ACHN (cell line): ENCODE data around the gene DLG2.

Source experiments
- DNase-seq: peaks from one replicate; pipeline ENCODE4 v3.0.0-alpha.2; 2015
- in situ Hi-C: cut with HindIII; loops from 2 replicates; pipeline ENCODE4 v1.10.0; 2017; ENCODE audit warnings: low sequenced_read_pairs, low pct_ligation_motif_present, low pct_unique_long_range_greater_than_20kb

The DLG2 gene

GRCh38 chr11:84003181-84003580 is 1624.0 kb downstream of the DLG2 start:
- DNase-seq = no peak
- in situ Hi-C loops = no loop called here

DNA sequence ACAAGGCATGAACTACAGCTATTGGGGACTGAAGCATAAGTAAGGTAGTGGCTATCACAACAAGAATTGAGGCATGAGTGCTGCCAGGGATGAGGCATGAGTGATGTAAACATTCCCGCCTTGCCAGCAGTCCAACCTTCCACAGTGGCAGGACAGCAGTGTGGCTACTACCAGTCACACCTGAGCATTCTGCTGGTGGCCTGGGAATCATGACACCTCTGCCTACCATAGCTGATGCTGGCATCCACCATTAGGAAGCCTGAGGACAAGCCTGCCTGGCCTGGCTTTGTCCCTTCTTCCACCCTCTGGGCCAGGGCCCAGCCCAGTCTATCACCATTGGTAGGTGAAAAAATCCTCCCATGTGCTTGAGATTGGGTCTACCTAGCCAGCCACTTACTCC is 1628.2 kb downstream of the DLG2 start:
- no peak for DNase-seq
- in situ Hi-C loops = no loop called here

DNA sequence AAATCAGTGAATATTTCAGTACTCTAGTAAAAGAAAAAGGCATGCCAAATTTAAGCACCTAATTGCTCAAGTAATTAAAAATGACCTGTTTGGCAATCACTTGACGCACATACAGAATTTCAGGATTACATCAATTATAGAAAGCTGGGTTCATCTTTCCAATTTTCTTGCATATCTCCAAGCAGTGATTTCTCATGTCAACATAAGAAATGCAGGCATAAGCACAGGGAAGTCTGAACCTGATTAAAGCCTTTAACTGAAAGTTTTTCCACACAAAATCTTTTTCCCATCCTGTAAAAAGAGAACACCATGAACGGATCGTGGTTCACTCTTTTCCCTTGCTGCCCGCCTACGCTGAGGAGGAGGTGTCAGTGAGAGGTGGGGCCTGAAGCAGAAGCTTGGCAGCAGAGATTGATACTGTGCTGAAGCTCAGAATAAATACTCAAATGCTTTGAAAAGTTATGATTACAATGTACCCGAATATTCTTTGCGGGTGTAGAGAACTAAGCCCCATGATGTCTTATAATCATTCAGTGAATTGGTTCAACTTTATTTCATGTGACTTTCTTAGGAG is 1636.9 kb downstream of the DLG2 start:
- in situ Hi-C loops = no loop called here
- no peak for DNase-seq

GRCh38 chr11:83982825-83983224 is 1644.3 kb downstream of the DLG2 start:
- no peak for DNase-seq
- in situ Hi-C loops = no loop called here

GRCh38 chr11:83979593-83979992 is 1647.6 kb downstream of the DLG2 start:
- no peak for DNase-seq
- in situ Hi-C loops = no loop called here

GRCh38 chr11:83978942-83979341 is 1648.2 kb downstream of the DLG2 start:
- in situ Hi-C loops = no loop called here
- no peak for DNase-seq

DNA sequence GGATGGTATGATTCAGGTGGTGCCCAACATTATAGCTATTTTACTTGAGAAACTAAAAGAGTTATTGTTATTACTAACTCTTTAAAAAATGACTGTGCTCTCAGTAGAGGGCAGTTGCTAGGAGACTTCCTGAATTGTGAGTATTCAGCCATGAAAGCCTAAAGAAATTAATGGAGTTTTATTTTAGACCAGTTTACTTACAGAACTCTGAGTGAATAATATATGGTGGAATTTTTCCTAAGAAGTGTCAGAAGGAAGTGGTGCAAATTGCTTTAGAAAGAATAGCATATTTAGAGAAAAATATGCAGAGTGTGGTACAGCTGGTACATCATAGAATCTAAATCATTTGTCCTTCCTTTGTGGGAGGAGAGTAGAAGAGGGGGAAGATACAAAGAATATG is 1651.1 kb downstream of the DLG2 start:
- DNase-seq = no peak
- in situ Hi-C loops = no loop called here

GRCh38 chr11:83972536-83972935 is 1654.6 kb downstream of the DLG2 start:
- in situ Hi-C loops = no loop called here
- DNase-seq = no peak

- in situ Hi-C loops = no loop called here
Measured at GRCh38 chr11:83971063-83971462, 1656.1 kb downstream of the DLG2 start.

DNA sequence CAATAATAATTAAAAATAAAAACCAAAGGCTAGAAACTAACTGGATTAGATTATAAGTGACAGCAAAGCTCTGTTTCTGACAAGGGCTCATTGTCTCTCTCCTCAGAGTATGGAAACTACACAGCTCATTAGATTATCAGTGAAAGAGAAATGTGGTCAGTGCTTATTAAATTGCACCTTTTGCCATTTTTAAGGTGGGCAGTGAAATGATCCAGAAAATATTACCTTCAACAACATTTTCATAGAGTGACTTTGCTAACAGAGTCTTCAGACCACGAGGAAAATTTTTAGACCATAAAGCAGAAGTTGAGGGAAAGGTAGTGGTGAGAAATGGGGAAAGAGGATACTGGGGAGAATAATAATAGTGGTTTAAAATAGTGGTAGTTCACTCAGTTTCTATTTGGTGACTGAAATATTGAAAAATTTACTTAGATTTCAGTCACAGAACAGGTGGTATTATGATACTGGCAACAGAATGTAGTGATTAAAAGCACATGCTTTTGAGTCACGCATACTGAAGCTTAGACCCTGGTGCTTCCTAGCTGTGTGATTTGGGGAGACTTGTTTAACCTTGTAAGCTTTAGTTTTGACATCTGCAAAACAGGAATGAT is 1657.0 kb downstream of the DLG2 start:
- DNase-seq = no peak
- in situ Hi-C loops = no loop called here

More at GRCh38 chr11:83971063-83971462, 1656.1 kb downstream of the DLG2 start:
- DNase-seq = no peak

DNA sequence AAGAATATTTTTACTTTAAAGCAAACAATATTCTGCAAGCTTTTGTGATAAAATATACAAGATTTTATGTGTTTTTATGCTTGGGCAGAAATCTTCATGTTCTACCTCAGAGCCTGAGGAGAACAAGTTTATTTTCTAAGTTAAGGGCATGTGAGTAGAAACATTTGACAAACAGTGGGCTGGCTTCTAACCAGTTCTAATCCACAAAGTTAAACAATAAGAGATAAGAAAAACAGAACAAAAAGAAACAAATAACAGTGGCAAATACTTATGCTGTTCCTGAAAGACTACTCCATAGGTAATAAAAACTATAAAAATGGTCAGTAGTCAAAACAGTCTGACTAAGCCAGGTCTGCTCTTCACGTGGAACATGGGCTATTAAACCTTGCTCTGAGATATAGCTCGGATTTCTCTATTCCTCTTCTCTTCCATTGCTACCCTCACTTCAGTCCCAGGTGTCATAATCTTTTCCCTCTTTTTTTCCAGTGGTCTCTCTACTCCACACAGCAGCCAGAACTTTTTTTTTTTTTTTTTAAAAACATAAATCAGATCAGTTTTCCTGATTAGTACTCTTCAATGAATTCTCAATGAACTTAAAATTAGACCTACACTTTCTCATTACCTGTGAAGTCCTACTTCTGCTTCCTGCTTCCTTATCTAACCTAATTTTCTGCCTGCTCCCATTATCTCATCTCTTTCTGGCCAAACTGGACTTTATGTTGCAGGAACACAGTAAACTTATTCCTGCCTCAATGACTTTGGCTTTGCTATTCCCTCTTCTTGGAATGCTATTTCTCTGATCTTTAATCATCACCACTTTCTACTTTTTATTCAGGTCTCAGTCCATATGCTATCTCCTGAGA is 1669.9 kb downstream of the DLG2 start:
- DNase-seq = no peak
- in situ Hi-C loops = no loop called here

DNA sequence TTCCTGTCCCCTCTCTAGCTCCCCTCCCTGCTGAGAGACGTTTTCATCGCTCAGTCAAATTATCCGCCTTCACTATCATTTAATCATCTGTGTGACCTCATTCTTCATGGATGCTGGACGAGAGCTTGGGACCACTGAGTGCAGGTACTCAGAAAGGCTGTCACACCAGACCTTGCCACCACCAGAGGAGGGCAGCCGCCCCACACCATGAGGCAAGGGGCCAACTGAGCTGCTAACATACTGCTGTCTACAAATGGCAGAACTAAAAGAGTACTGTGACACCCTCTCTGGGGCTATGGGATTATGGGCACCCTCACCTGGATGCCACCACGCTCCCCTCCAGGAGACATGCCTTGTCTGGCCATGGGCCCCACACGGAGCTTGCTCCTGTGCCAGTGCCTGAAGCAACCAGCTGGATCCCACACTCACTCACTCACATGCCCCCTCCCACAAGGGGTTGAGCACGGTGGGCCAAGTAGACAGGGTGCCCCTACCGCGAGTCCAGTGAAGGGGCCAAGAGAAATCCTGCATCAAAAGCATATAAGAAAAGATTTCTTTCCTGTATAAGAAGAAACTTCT is 1670.9 kb downstream of the DLG2 start:
- no peak for DNase-seq
- in situ Hi-C loops = no loop called here

- in situ Hi-C loops = no loop called here
- no peak for DNase-seq
Measured at GRCh38 chr11:83954780-83955179, 1672.4 kb downstream of the DLG2 start.

DNA sequence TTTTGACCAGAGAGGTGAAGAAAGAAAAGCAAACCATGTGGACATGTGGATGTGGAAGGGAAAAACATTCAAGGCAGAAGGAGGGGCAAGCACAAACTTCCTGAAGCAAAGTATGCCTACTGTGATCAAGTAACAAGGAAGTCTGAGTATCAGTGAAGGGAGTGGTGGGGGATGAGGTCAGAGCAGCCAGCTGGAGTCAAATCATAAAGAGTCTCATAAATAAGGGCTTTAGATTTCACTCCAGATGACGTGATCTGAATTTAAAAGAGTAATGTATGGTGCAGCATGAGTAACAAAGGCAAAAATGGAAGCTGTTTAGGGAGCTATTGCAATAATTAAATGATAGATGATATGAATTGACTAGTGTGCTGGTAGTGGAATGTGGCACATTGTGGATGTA is 1675.6 kb downstream of the DLG2 start:
- in situ Hi-C loops = no loop called here
- no peak for DNase-seq

DNA sequence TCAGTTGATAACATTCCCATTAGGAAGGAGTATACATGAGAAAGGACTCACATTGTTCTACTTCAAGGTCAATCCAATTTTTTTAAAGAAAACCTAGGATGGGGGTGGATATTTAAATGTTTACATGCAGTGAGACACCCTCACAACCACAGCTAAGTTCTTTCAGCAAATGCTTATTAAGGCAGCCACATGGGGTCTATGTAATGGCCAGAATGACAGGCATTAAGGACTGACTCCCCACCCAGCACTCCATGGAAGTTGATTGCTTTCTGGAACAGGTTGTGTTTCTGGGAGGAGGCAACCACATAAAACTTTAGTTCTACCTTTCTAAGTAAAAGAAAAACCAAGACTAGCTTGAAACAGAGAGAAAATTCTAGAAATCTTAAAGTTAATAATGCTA is 1678.9 kb downstream of the DLG2 start:
- in situ Hi-C loops = no loop called here
- DNase-seq = no peak

- DNase-seq = no peak
- in situ Hi-C loops = no loop called here
Measured at GRCh38 chr11:83945976-83946375, 1681.2 kb downstream of the DLG2 start.

DNA sequence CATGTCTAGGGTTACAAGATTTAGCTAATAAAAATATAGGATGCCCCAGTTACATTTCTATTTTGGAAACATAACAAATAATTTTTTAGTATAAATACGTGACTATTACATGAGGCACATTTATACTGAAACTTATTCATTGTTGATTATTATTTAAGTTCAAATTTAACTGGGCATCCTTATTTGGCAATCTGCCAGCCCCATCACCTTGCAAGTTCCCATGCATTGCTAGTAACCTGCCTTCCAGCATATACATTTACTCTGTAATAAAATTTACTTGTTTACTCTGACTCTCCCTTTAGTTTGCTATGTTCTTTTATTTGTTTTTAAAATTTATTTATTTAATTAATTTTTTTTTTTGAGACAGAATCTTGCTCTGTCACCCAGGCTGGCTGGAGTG is 1686.1 kb downstream of the DLG2 start:
- DNase-seq = no peak
- in situ Hi-C loops = no loop called here

DNA sequence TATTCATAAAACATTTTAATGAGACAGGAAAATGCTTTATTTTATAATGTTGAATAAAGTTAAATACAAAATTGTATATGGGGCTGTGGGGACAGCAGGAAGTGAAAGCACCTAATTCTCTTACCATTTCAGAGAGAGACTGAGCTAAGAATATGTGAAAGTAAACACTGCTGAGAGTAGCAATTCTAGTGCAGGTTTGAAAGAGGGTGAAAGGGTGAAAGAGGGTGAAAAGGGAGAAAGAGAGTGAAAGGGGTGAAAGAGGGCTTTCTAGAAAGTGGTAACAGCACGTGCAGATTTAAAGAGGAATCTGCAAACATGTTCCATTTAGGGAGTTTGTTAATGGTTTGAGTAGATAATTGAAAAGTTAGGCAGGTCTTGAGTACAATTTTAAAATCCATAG is 1689.0 kb downstream of the DLG2 start:
- in situ Hi-C loops = no loop called here
- DNase-seq = no peak

DNA sequence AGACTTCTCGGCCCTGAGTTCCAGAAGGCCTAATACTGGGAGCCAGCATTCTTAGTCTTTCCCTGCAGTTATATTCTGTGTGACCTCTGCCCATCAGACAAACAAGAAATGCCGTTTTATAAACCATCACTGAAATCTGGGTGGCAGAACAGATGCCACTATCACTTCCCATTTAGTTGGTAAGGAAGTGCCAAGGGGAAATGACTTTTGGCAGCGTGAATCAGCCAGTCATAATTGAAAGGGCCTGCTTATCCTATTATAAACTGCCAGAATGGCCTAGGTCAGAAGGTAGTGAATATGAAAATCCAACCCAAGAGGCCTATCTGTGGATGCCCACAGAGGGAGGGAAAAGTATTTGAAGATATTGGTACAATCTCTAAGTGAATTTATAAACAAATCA is 1694.1 kb downstream of the DLG2 start:
- in situ Hi-C loops = no loop called here
- DNase-seq = no peak

DNA sequence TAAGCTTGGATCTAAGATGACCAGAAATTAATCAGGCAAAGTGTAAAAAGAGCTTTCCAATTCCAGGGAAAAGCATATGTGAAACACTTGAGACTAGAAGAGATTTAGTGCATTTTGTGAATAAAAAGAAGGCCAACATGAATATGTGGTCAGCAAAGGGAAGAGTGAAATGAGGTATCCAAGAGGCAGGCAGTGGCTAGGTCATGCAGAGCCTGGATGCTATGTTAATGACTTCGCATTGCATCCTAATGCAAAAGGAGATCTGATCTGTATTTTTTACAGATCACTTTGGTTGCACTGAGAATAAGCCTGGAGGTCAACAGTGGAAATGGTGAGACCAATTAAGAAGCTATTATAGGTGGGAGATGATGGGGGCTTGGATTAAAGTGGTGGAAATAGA is 1699.7 kb downstream of the DLG2 start:
- in situ Hi-C loops = no loop called here
- no peak for DNase-seq
